ENCODE data around the gene OR2V1.
A peak's percentile ranks its signal among the peaks of the same experiment; 100 is the strongest.
"Not testable (repeated sequence)": the region's sequence is repeated elsewhere in the genome, so short reads cannot be mapped to it uniquely, and the experiment has no call there.

The OR2V1 gene

DNA sequence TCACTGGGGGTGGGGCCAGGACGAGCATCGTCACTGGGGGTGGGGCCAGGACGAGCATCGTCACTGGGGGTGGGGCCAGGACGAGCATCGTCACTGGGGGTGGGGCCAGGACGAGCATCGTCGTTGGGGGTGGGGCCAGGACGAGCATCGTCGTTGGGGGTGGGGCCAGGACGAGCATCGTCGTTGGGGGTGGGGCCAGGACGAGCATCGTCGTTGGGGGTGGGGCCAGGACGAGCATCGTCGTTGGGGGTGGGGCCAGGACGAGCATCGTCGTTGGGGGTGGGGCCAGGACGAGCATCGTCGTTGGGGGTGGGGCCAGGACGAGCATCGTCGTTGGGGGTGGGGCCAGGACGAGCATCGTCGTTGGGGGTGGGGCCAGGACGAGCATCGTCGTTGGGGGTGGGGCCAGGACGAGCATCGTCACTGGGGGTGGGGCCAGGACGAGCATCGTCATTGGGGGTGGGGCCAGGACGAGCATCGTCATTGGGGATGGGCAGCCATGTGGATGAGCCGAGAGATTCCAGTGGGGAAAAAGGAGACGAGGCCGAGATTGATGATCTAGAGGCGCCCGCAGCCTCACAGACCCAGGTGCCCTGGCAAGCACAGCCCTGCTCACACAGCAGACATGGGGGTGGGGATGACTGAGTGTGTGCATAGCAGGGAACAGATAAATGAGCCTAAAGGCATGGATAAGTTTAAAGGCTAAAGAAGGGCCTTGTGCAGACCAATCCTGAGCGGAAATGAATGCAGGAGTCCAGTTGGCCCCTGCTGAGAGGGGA, 30.0 kb upstream of the OR2V1 start:
- DNase-seq (ENCODE audit: low spot score); FAIRE-seq: not testable (repeated sequence)

DNA sequence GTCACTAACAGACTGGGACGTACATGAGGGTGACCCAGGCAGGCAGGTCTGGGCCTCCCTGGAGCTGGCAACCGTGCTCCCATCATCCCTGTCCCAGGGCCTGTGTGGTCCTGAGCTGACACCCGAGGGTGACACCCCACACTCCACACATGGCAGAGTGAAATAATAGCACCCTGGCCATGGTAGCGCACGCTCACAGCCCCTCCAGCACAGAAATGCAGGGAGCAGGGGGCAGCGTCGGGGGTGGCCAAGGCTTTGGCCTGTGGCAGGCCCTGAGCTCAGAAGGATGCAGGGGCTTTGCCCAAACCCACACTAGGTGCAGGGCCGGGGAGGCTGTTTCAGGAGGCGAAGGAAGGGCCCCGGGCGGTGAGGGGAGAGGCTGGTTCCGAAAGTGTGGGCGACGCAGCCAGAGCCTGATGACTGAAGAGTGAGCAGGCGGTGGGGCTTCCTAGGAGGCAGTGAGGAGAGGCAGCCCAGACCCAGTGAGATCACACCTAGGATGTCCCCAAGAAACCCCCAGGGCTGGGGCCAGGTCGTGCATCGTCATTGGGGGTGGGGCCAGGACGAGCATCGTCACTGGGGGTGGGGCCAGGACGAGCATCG, 29.3 kb upstream of the OR2V1 start:
- no peak for FAIRE-seq
- DNase-seq (ENCODE audit: low spot score), result no peak

GRCh38 chr5:181159286-181160151, 28.6 kb upstream of the OR2V1 start:
- FAIRE-seq (peak; percentile 55), DNase-seq (ENCODE audit: low spot score) (peak; percentile 61)

- DNase-seq (ENCODE audit: low spot score) (no peak), FAIRE-seq (no peak)
Observed at GRCh38 chr5:181158869-181159268, 27.9 kb upstream of the OR2V1 start.

GRCh38 chr5:181156758-181157157, 25.8 kb upstream of the OR2V1 start:
- FAIRE-seq (no peak), DNase-seq (ENCODE audit: low spot score) (no peak)

DNA sequence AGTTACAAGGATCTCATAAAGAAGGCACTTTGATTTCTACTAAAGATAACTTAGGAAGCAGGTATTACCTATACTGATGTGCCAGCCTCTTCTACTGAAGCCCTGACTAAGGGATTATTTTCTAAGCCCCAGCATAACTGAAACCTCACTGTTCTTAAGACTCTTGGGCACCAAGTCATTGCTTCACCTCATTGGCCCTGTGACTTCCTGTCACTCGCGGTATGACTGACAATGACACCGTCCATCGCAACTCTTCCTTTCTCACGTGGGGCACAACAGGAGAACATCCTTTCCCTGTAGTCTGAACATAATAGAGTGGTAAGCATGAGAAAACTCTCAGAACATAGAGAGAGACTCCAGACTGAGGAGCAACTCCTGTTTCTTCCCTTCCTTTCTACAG, 22.8 kb upstream of the OR2V1 start:
- no peak for FAIRE-seq
- DNase-seq (ENCODE audit: low spot score), result no peak

DNA sequence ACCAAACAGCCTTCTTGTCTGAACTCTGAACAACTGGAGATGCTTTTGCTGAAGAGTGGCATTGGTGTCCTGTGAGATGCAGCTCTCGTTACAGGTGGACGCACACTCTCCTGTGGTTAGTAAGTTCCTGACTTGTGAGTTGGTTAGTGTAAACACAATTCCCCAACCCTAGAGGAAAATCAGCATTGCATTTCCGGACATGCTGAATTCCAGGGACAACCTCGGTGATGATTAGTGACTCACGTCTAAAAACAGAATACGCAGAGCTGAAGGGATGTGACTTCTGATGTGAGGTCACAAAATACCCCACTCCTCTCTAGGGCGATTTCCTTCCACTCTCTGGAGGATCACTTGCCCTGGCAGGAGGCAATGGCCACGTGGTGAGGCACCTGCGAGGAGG, 21.4 kb upstream of the OR2V1 start:
- DNase-seq (ENCODE audit: low spot score), result peak; percentile 71
- FAIRE-seq, result peak; percentile 56

DNA sequence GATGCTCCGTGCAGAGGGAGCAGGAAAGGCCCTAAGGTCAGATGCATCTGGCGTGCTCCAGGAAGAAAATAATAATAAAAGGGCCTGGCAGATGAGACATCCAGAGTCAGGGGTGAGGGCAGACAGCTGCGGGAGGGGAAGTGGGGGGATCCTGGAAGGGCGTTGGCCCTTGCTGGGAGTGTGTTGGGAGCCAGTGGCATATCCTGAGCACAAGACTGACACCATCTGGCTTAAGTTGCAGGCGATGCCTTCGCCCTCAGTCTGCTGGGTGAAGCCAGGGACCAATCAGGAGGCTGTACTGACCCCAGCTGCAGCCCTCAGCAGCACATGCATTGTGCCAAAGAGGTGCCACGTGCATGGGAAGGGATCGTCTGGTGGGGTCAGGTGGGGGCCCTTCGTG, 20.2 kb upstream of the OR2V1 start:
- FAIRE-seq, result no peak
- no peak for DNase-seq (ENCODE audit: low spot score)

DNA sequence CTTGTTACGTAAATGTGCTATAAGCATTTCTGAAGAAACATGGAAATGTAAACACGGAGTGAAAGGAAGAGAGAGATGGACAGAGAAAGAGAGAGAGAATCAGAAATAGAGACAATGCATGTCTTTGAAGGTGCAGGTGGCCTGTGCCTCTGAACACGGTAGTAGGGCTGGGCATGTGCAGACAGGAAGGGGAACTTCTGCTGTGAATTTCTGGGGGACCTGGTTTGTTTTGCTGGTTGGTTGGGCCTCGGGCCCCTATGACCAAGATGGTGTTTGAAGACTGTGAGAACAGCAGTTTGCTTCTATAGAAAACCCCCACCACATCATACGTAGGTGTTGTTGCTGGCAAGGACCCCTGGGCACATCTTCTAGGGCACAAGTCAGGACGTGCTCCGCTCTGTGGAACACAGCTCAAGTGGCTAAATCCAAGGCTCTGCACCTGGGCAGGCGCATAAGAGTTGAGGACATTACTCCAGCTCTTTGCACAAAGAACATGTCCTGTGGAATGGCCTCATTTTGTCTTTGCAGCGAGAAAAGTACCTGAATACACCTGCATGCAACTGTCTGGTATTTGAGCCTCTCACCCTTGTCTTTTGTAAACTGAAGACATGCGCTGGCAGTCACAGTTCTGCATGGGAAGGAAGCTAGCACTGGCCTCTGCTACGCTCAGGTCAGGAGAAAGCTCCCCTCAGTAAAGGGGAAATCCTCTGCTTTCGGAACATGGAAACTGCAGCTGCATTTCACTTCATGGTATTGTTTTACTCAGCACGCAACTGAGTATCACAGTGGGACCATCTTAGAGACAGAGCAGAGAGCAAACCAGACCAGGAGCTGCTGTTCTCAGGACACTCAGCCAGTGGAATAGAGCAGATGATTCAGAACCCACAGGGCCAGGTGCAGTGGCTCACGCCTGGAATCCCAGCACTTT, 19.1 kb upstream of the OR2V1 start:
- FAIRE-seq (no peak), DNase-seq (ENCODE audit: low spot score) (no peak)

DNA sequence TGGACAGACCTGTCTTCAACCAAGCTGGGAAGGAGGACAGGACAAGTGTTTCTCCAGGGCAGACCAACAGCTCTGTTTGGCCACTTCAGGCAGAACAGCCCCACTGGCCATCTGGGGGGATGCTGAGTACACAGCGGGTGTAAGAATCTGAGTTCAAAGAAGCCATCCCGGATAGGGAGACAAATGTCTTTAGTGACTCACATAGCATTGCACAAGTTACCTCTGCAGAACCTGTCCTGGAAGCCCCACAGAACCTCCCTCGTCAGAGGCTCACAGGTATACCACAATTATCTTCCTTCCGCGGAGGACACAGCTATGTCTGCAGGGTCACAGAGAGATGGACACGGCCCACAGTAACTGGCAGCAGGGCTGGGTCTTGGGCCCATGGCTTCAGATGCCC, 18.4 kb upstream of the OR2V1 start:
- no peak for DNase-seq (ENCODE audit: low spot score)
- no peak for FAIRE-seq

DNA sequence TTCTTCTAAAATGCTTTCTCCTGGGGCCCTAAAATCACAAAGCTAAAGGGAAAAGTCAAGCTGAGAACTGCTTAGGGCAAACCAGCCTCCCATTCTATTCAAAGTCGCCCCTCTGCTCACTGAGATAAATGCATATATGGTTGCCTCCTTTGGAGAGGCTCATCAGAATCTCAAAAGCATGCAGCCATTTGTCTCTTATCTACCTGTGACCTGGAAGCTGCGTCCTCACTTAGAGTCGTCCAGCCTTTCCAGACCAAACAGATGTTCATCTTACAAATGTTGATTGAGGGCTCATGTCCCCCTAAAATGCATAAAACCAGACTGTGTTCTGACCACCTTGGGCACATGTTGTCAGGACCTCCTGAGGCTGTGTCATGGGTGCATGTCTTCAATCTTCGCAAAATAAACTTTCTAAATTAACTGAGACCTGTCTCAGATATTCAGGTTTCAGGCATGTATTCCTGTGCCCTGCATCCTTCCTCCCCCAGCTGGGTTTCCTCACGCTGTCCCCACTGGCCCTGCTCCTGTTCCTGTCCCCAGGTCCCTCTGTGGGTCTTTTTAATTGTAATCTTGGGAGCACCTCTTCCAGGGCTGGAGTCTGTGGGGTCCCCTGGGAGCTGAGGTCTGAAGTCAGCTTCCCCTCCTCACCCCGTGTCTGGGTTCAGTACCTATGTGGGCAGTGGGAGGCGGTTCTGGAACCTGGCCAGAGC, 16.1 kb upstream of the OR2V1 start, which contains the start of gene OR2V2:
Gene OR2V2 (plus strand): TSS at position 660 of the 710 bp plus-strand sequence. CDS start 7,357 bp downstream, outside the sequence.
- not testable (repeated sequence) for FAIRE-seq; DNase-seq (ENCODE audit: low spot score)

GRCh38 chr5:181145133-181145532, 14.2 kb upstream of the OR2V1 start:
- no peak for DNase-seq (ENCODE audit: low spot score)
- no peak for FAIRE-seq

GRCh38 chr5:181142054-181142453, 11.1 kb upstream of the OR2V1 start:
- FAIRE-seq, result no peak

DNA sequence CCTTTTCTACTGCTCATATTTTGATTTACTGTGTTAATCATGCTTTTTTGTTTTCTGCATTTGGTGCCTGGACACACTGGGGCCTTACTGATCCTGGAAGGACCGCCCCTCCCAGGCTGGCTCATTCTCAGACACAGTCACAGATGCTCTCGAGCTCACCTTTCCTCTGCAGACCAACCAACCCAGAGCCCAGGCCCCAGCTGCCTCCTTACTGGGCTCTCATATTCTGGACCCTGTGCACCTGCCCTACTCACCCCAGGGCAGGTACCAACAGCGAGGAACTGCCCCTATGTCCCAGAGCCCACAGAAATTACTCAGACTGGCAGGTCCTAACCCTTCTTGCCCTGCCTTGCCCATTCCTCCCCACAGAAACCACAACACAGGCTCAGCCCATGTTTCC, 9.8 kb upstream of the OR2V1 start:
- DNase-seq (ENCODE audit: low spot score), result no peak
- FAIRE-seq, result no peak

More at GRCh38 chr5:181142054-181142453, 11.1 kb upstream of the OR2V1 start:
- DNase-seq (ENCODE audit: low spot score), result no peak

DNA sequence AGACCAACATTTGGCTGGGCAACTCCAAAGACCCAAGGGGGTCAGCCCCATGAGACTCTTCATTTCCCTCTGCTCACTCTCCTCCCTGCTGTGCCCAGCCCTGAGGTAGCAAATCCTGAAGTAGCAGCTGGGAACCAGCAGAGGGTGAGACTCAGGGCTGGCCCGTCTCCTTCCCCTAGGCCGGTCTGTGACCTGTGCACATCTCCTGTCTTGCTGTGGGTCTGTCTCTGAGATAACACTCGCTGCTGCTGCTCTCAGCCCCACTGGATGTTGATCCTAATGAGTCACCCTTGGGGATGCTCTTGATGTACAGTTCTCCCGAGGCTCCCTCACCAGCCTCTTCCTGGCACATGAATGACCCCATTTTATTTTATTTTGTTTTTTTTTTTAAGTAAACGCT, 7.3 kb upstream of the OR2V1 start:
- peak; percentile 17 for DNase-seq (ENCODE audit: low spot score)
- FAIRE-seq, result no peak

DNA sequence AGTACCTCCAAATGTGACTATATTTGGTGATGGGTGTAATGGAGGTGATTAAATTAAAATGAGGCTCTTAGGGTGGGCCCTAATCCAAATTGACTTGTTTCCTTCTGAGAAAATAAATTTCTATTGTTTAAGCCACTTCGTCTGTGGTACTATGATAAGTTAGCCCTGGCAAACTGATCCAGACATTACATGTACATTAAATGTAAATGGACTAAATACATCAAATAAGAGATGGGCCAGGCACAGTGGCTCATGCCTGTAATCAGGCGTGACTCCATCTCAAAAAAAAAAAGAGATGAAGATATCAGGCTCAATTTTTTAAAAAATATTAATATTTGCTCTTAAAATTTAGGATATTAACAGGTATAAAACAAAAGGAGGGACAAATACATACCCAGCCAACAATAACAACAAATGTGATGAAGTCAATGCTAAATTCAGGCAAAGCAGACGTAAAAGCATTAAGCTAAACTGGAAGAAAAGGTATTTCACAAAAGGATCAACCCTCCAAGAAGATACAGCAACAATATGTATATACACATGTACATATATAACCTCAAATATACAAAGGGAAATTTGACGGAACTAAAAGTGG, 5.5 kb upstream of the OR2V1 start:
- FAIRE-seq (no peak), DNase-seq (ENCODE audit: low spot score) (no peak)

DNA sequence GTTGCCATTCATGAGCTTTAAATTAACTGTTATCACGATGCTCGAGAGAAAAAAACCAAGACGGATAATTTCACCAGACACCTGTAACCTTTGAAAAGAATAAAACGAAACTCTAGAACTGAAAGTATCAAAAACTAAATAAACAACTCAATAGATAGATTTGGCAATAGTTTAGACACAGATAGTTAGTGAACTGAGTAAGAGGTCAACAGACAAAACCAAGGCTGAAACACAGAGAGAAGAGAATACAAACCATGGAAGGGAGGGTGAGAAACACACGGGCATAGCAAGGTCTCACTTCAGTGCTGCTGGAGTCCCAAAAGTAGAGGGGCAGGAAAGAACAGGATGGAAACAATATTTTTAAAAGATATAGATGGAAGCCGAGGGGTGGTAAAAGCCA, 3.3 kb upstream of the OR2V1 start:
- DNase-seq (ENCODE audit: low spot score) (no peak), FAIRE-seq (no peak)

DNA sequence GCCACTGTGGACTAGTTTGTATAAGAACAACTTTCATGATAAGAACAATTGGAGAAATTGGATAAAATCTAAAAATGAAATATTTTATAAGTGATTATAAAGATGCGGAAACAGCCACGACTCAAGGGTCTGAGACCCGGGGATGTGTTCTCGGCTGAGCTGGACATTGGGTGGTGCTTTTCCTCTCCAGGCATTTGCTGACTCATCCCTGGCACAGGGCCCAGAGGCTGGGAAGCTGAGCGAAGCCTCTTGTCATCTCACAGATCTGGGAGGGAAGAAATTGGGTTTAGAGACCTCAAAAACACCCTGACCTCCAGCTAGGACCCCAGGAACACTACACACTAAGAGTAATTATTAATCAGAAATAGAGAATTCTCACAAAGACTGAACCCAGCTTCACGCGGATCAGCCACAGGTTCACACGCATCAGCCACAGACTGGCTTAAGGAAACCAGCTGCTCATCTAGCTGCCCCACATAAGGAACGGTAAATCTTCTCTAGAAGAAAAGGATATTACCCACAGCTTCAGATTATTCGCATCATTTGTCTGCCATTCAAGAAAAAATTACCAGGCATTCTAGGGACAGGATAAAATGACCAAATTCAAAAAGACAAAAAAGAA, 2.8 kb upstream of the OR2V1 start:
- FAIRE-seq (peak; percentile 92), DNase-seq (ENCODE audit: low spot score) (peak; percentile 59)

GRCh38 chr5:181133083-181133482, 2.1 kb upstream of the OR2V1 start:
- DNase-seq (ENCODE audit: low spot score) (no peak), FAIRE-seq (no peak)
